B cell (primary cell): ENCODE data around the gene WNK4. TPM values are rescaled to one million over a fixed set of nuclear protein-coding genes. Genes with fewer than 3 reads are reported as not detected.
A peak's percentile ranks its signal among the peaks of the same experiment; 100 is the strongest.

Source experiments
- ATAC-seq: fragments of 200-7000 bp; cut with Tn5 transposase; one replicate; pipeline ENCODE4 v1.10.0; 2021; ENCODE audit warnings: low read depth, mild to moderate bottlenecking, moderate number of reproducible peaks, moderate library complexity
- CTCF ChIA-PET: fragments of 350-600 bp; sonication (Branson Sonifier 250); formaldehyde crosslinking; loops from one replicate; lab custom pipeline; 2021; ENCODE audit warnings: antibody characterized with exemption, inconsistent platforms; lab: Charles Lee
- POLR2A ChIA-PET: fragments of 350-600 bp; sonication (Branson Sonifier 250); formaldehyde crosslinking; loops from one replicate; lab custom pipeline; 2021; ENCODE audit warnings: antibody characterized with exemption; lab: Charles Lee
- DNase-seq: peaks from one replicate; pipeline ENCODE4 v3.0.0; 2013
- H2AFZ ChIP-seq: 2 replicates; pipeline ENCODE4 v1.6.1; 2012; ENCODE audit warnings: mild to moderate bottlenecking, low read depth, low read length; ENCODE audit not compliant: insufficient read depth, poor library complexity, severe bottlenecking
- H3K27ac ChIP-seq, 2 donors: 1 replicate in 1 of 2; 2 replicates in 1 of 2; pipeline ENCODE4 v1.5.1; 2012 to 2013; ENCODE audit warnings: low read length in 2 of 2, mild to moderate bottlenecking in 2 of 2, moderate library complexity in 1 of 2
- H3K27me3 ChIP-seq, 4 experiments: fragments of 200-600 bp in 1 of 4; sonication (generic) in 1 of 4; replicated peaks in 1 of 4; 1 replicate in 2 of 4; 2 replicates in 2 of 4; pipeline versions ENCODE4 v1.6.1 to v1.7.0; 2013 to 2016; ENCODE audit warnings: low read length in 3 of 4, mild to moderate bottlenecking in 2 of 4, mixed read lengths in 1 of 4, moderate library complexity in 1 of 4; ENCODE audit not compliant: insufficient read depth in 4 of 4, control insufficient read depth in 3 of 4; ENCODE audit errors: control extremely low read depth in 1 of 4
- H3K36me3 ChIP-seq, 2 experiments: replicated peaks in 1 of 2; 1 replicate in 1 of 2; 2 replicates in 1 of 2; pipeline versions ENCODE4 v1.6.1 to v1.7.1; 2013; ENCODE audit warnings: low read length in 1 of 2; ENCODE audit not compliant: insufficient read depth in 2 of 2, control insufficient read depth in 1 of 2; ENCODE audit errors: control extremely low read depth in 1 of 2, extremely low read depth in 1 of 2
- H3K4me1 ChIP-seq, 2 donors: fragments of 200-600 bp in 1 of 2; sonication (generic) in 1 of 2; 1 replicate in 1 of 2; 2 replicates in 1 of 2; pipeline versions ENCODE4 v1.5.1 to v1.6.1; 2013 to 2017; ENCODE audit warnings: low read length in 2 of 2; ENCODE audit not compliant: control insufficient read depth in 2 of 2, insufficient read depth in 2 of 2
- H3K4me2 ChIP-seq: replicated peaks from 2 replicates; pipeline ENCODE3; 2012; ENCODE audit warnings: mild to moderate bottlenecking, low read depth, low read length; ENCODE audit not compliant: poor library complexity, severe bottlenecking
- H3K4me3 ChIP-seq, 5 experiments: fragments of 200-600 bp in 1 of 5; sonication (generic) in 1 of 5; 1 replicate in 3 of 5; 2 replicates in 2 of 5; pipeline versions ENCODE4 v1.5.1 to v1.7.0; 2011 to 2016; ENCODE audit warnings: low read length in 4 of 5, mild to moderate bottlenecking in 4 of 5, low read depth in 2 of 5, control low read depth in 1 of 5, moderate library complexity in 1 of 5; ENCODE audit not compliant: insufficient read depth in 1 of 5; ENCODE audit errors: control extremely low read depth in 1 of 5, extremely low read depth in 1 of 5
- H3K79me2 ChIP-seq: fragments of 200-600 bp; sonication (generic); one replicate; pipeline ENCODE4 v1.6.0; 2016; ENCODE audit warnings: low read length; ENCODE audit not compliant: control insufficient read depth, insufficient read depth
- H3K9ac ChIP-seq: fragments of 200-600 bp; sonication (generic); 2 replicates; pipeline ENCODE4 v1.6.1; 2017; ENCODE audit warnings: mild to moderate bottlenecking, low read length, moderate library complexity
- H3K9me3 ChIP-seq, 3 donors: one replicate each; pipeline versions ENCODE4 v1.6.1 to v1.7.1; 2013; ENCODE audit warnings: low read length in 2 of 3; ENCODE audit not compliant: control insufficient read depth in 2 of 3, insufficient read depth in 1 of 3; ENCODE audit errors: control extremely low read depth in 1 of 3
- H4K20me1 ChIP-seq: 2 replicates; pipeline ENCODE4 v1.6.0; 2012; ENCODE audit warnings: mild to moderate bottlenecking, low read length; ENCODE audit not compliant: insufficient read depth, control insufficient read depth, poor library complexity, severe bottlenecking
- H3K27ac Mint-ChIP-seq: one replicate; pipeline ENCODE4 v1.8.0; 2021; ENCODE audit warnings: mixed read lengths
- H3K27me3 Mint-ChIP-seq: one replicate; pipeline ENCODE4 v1.8.0; 2021; ENCODE audit warnings: mixed read lengths
- H3K4me1 Mint-ChIP-seq: one replicate; pipeline ENCODE4 v1.8.0; 2021; ENCODE audit warnings: mixed read lengths
- H3K4me3 Mint-ChIP-seq: one replicate; pipeline ENCODE4 v1.8.0; 2021; ENCODE audit warnings: mixed read lengths
- H3K9me3 Mint-ChIP-seq: one replicate; pipeline ENCODE4 v1.8.0; 2022; ENCODE audit warnings: mixed read lengths; ENCODE audit not compliant: insufficient read depth
- CTCF ChIP-seq: fragments of 200-600 bp; IDR thresholded peaks from one replicate; pipeline ENCODE4 v1.8.0; 2022; ENCODE audit warnings: antibody characterized with exemption, mild to moderate bottlenecking
- EZH2 ChIP-seq: IDR thresholded peaks from 2 replicates; pipeline ENCODE4 v1.6.1; 2012; ENCODE audit warnings: borderline replicate concordance, low read depth, mild to moderate bottlenecking, moderate library complexity, low read length; ENCODE audit not compliant: insufficient read depth, poor library complexity, severe bottlenecking
- WGBS: methylation state at CpG from one replicate; pipeline ENCODE4 v1.1.5; 2013; ENCODE audit warnings: missing lambda C conversion rate; ENCODE audit not compliant: insufficient coverage; 5-methylcytosine and 5-hydroxymethylcytosine counted together
- intact Hi-C: fragments of 100-400 bp; cut with micrococcal nuclease; formaldehyde crosslinking; loops from one replicate; pipeline ENCODE4 v1.10.0; 2022
- polyA plus RNA-seq: library from polyadenylated mRNA; depleted of rRNA; stranded (reverse); fragments of >200 nt; gene quantifications from 2 replicates; pipeline ENCODE4 v1.2.3, GENCODE V29; 2012
- total RNA-seq, 2 donors: library from RNA; stranded (reverse); fragments of 120-200 nt in 1 of 2; gene quantifications; 1 replicate in 1 of 2; 2 replicates in 1 of 2; pipeline versions ENCODE4 v1.2.3 to v1.2.4, GENCODE V29; 2013 to 2022

The WNK4 gene
- total and polyA plus RNA-seq, 2 donors (not counting 1 experiment from before 2014, with no cell fraction given): 0.03 to 0.44 TPM

- H3K27ac ChIP-seq: peak within 1 kb of the TSS; percentile 4 to 69
- H3K9ac ChIP-seq: peak within 1 kb of the TSS; percentile 87
- intact Hi-C loops: loop anchor here (1.0 kb wide), 3 partner anchors 25 to 53 kb away; partner anchors contain the start of genes BECN1, EZH1 and VPS25
- H3K9me3 ChIP-seq: peaks cover 0 to 3% (median 0%) of the 10 kb centered on the region in 3 donors
- 28% methylated on average over 66 of the region's 66 CpGs for WGBS
- peak within 1 kb of the TSS; percentile 92 for H2AFZ ChIP-seq
- TF ChIP-seq EZH2 (no peak), CTCF (no peak)
- H3K27ac Mint-ChIP-seq: peak within 1 kb of the TSS; percentile 83
- peaks cover 0 to 2% of the 10 kb centered on the region in 2 experiments for H3K36me3 ChIP-seq
- no peaks in the 10 kb centered on the region for H4K20me1 ChIP-seq
- ATAC-seq: peak; percentile 99
- H3K4me1 ChIP-seq: peaks cover 14 to 21% of the 10 kb centered on the region in 2 donors
- no peaks in the 10 kb centered on the region for H3K9me3 Mint-ChIP-seq
- H3K4me3 Mint-ChIP-seq: peak within 1 kb of the TSS; percentile 96
- CTCF ChIA-PET: interaction anchor here (0.5 to 1.0 kb wide), 3 partner anchors 27 to 220 kb away, joined by 3 to 4 read pairs (median 4); no protein-coding TSS in a partner anchor
- DNase-seq: peak; percentile 79
- POLR2A ChIA-PET: interaction anchor here (1.2 to 2.1 kb wide), 2 partner anchors 25 to 26 kb away, joined by 5 to 9 read pairs; partner anchors contain the start of genes BECN1 and VPS25
- H3K4me1 Mint-ChIP-seq: peaks cover 27% of the 10 kb centered on the region
- no peaks in the 10 kb centered on the region for H3K27me3 ChIP-seq
- peaks cover 5% of the 10 kb centered on the region for H3K27me3 Mint-ChIP-seq
- peak within 1 kb of the TSS; percentile 81 for H3K4me2 ChIP-seq
- H3K4me3 ChIP-seq: peak within 1 kb of the TSS; percentile 59 to 90 (median 76)
- peaks cover 23% of the 10 kb centered on the region for H3K79me2 ChIP-seq
Observed at GRCh38 chr17:42798383-42799380, 18.3 kb downstream of the WNK4 start, which contains the start of the genes CNTD1 and COA3. TSS of gene CNTD1 (plus strand) at chr17:42798861. CDS start at chr17:42799068, 207 bp downstream. TSS of gene COA3 (minus strand) at chr17:42798704. CDS start at chr17:42798681, 23 bp downstream.
